AG04450 (cell line): ENCODE measurements around the gene ATP11A. TPM values are rescaled to one million over a fixed set of nuclear protein-coding genes. Genes with fewer than 3 reads are reported as not detected.
"Not testable (repeated sequence)": the region's sequence is repeated elsewhere in the genome, so short reads cannot be mapped to it uniquely, and the experiment has no call there.

Source experiments
- CTCF ChIA-PET: fragments of 300-600, 350-600 bp; formaldehyde crosslinking; extraction: SDS; loops from one replicate; lab custom pipeline; 2022; ENCODE audit warnings: antibody characterized with exemption, inconsistent platforms; lab: Charles Lee
- POLR2A ChIA-PET: fragments of 350-600 bp; formaldehyde crosslinking; extraction: SDS; loops from one replicate; lab custom pipeline; 2021; ENCODE audit warnings: antibody characterized with exemption, inconsistent platforms; lab: Yijun Ruan, JAX
- DNase-seq: peaks from one replicate; pipeline ENCODE4 v3.0.0-alpha.2; 2011; ENCODE audit warnings: low read depth, low spot score
- H3K27ac ChIP-seq: one replicate; pipeline ENCODE4 v1.5.1; 2012; ENCODE audit warnings: low read depth, low read length, control low read depth
- H3K27me3 ChIP-seq: one replicate; pipeline ENCODE4 v1.6.0; 2012; ENCODE audit warnings: low read length; ENCODE audit not compliant: control insufficient read depth, insufficient read depth
- H3K4me3 ChIP-seq: 2 replicates; pipeline ENCODE4 v1.5.1; 2011; ENCODE audit warnings: mild to moderate bottlenecking, low read depth, low read length, control low read depth
- H3K9me3 ChIP-seq: 2 replicates; pipeline ENCODE4 v1.5.1; 2012; ENCODE audit warnings: low read length; ENCODE audit not compliant: control insufficient read depth, insufficient read depth
- polyA plus RNA-seq: library from polyadenylated mRNA; depleted of rRNA; stranded (reverse); fragments of >200 nt; gene quantifications from 2 replicates; pipeline ENCODE4 v1.2.3, GENCODE V29; 2011
- TF ChIP-seq, protein P1 (sequence below): IDR thresholded peaks from 2 replicates; pipeline ENCODE4 v1.5.1; 2011; ENCODE audit warnings: low read depth, low read length, control low read depth, inconsistent platforms

ATP11A gene
- polyA plus RNA-seq, 1 experiment, result 5.8 TPM

GRCh38 chr13:112783978-112784371 is 94.1 kb downstream of the ATP11A start:
- ChIA-PET POLR2A (interaction anchor here (1.0 to 1.2 kb wide), 3 partner anchors 47 to 95 kb away, joined by 3 to 9 read pairs (median 3); no protein-coding TSS in a partner anchor), CTCF (interaction anchor here (0.7 to 2.0 kb wide), 2 partner anchors 90 to 178 kb away, joined by 4 to 10 read pairs; no protein-coding TSS in a partner anchor)
- Histone ChIP-seq H3K27me3 (no peaks in the 10 kb centered on the region), H3K27ac (peak overlapping the region; percentile 87), H3K4me3 (no peak overlapping the region), H3K9me3 (no peaks in the 10 kb centered on the region; the same call in none of the 2 replicates)
- no peak for DNase-seq
- TF ChIP-seq, protein P1, sequence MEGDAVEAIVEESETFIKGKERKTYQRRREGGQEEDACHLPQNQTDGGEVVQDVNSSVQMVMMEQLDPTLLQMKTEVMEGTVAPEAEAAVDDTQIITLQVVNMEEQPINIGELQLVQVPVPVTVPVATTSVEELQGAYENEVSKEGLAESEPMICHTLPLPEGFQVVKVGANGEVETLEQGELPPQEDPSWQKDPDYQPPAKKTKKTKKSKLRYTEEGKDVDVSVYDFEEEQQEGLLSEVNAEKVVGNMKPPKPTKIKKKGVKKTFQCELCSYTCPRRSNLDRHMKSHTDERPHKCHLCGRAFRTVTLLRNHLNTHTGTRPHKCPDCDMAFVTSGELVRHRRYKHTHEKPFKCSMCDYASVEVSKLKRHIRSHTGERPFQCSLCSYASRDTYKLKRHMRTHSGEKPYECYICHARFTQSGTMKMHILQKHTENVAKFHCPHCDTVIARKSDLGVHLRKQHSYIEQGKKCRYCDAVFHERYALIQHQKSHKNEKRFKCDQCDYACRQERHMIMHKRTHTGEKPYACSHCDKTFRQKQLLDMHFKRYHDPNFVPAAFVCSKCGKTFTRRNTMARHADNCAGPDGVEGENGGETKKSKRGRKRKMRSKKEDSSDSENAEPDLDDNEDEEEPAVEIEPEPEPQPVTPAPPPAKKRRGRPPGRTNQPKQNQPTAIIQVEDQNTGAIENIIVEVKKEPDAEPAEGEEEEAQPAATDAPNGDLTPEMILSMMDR, result no peak

- POLR2A ChIA-PET, result no interaction called here
- no peak for DNase-seq
Observed at GRCh38 chr13:112784811-112785482, 95.1 kb downstream of the ATP11A start.

DNA sequence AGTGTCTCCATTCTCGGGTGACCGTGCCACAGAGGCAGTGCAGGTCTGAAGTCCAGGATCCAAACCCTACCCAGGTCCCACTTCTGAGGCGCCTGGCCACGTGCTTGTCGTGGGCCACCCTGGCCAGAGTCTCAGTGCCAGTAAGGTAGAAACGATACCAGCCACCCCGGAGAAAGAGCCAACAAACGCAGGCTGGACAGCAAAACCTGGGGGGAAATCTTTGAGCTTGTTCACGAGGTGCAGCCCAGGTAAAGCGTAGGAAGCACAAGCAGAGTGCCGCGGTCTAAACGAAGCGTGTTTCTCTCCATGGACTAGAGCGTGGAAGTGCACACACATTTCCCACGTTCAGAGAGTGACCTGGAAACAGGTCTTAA is 95.6 kb downstream of the ATP11A start:
- ChIA-PET POLR2A (no interaction called here), CTCF (no interaction called here)
- H3K27ac ChIP-seq, result no peak overlapping the region
- H3K4me3 ChIP-seq, result no peak overlapping the region
- DNase-seq, result no peak
- TF ChIP-seq, protein P1, result no peak
- H3K27me3 ChIP-seq, result no peaks in the 10 kb centered on the region
- no peaks in the 10 kb centered on the region for H3K9me3 ChIP-seq

More at GRCh38 chr13:112784811-112785482, 95.1 kb downstream of the ATP11A start:
- Histone ChIP-seq H3K27me3 (no peaks in the 10 kb centered on the region), H3K27ac (no peak overlapping the region), H3K4me3 (no peak overlapping the region), H3K9me3 (no peaks in the 10 kb centered on the region; the same call in none of the 2 replicates)
- CTCF ChIA-PET, result no interaction called here
- TF ChIP-seq, protein P1, result no peak

GRCh38 chr13:112786810-112787209 is 97.0 kb downstream of the ATP11A start:
- DNase-seq, POLR2A ChIA-PET, H3K27ac ChIP-seq, H3K9me3 ChIP-seq, H3K27me3 ChIP-seq, H3K4me3 ChIP-seq, CTCF ChIA-PET: not testable (repeated sequence)

DNA sequence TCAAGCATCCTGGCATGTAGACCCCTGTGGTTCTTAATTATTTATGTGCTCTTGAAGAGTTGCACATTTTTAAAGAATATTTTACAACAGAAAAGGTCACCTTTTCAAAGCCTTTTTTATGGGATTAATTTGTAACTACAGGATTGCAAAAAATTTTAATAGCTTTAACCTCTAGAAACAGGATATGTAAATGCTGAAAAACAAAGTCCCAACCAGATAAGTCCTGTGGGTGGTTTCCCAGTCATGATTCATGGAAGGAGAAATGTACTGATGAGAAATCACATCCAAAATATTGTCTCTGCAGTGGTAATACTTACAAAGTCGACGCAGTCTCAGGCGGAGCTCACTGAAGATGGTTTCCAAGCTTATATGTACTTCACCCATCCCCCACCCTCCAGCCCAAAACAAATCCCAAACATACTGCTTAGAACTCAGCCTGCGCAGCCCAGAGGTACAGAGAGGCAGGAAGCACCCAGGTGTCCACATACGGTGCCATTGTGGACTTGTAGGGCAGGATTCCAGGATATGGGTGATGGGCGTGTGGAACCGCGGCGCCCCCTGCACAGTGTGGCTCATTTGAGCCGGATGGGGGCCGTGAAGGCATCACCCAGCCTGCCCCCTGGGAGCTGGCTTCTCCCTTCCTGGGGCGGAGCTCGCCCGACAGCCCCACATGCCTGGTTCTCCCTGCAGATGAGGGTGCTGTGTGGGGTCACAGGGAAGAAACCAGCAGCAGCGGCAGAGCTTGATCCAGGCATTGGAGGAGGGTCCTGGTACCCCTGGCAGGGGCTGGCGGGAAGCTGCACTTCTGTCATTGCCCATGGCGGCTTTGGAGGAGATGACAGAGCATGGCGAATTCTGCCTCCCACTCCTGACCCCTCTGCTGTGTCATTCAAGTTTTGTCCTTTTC is 101.2 kb downstream of the ATP11A start:
- CTCF ChIA-PET, result interaction anchor here (0.6 kb wide), 1 partner anchor 16 kb away, joined by 3 read pairs; no protein-coding TSS in a partner anchor
- TF ChIP-seq, protein P1, result no peak
- H3K4me3 ChIP-seq, result no peak overlapping the region
- no peak for DNase-seq
- no peak overlapping the region for H3K27ac ChIP-seq
- POLR2A ChIA-PET, result no interaction called here
- no peaks in the 10 kb centered on the region for H3K27me3 ChIP-seq
- H3K9me3 ChIP-seq, result no peaks in the 10 kb centered on the region; the same call in 1 of the 2 replicates
